HL-60 (cell line): ENCODE results near the gene TRIO.

Source experiments
- DNase-seq, 2 experiments: peaks; one replicate each; pipeline ENCODE4 v3.0.0-alpha.2; 2010 to 2020; ENCODE audit warnings: low read depth in 1 of 2, low spot score in 1 of 2
- H3K27ac ChIP-seq: fragments of 250-450 bp; sonication (Bioruptor Pico); replicated peaks from 2 replicates; pipeline ENCODE4 v1.5.1; 2020; ENCODE audit warnings: mild to moderate bottlenecking, moderate library complexity
- H3K27me3 ChIP-seq: fragments of 250-450 bp; sonication (Bioruptor Pico); 2 replicates; pipeline ENCODE4 v1.5.1; 2021; ENCODE audit warnings: mild to moderate bottlenecking, moderate library complexity; ENCODE audit not compliant: insufficient read depth, poor library complexity, severe bottlenecking
- H3K4me3 ChIP-seq: replicated peaks from 2 replicates; pipeline ENCODE4 v1.5.1; 2011; ENCODE audit warnings: mild to moderate bottlenecking, control low read depth, low read length; ENCODE audit not compliant: insufficient read depth
- CTCF ChIP-seq: IDR thresholded peaks from one replicate; pipeline ENCODE4 v1.5.1; 2011; ENCODE audit warnings: low read length, control low read depth, inconsistent platforms; ENCODE audit not compliant: insufficient read depth
- GABPA ChIP-seq: IDR thresholded peaks from 2 replicates; pipeline ENCODE4 v1.6.1; 2012; ENCODE audit warnings: low read depth
- POLR2AphosphoS5 ChIP-seq: IDR thresholded peaks from 2 replicates; pipeline ENCODE4 v1.6.1; 2012; ENCODE audit warnings: low read depth
- REST ChIP-seq: IDR thresholded peaks from 2 replicates; pipeline ENCODE4 v1.6.1; 2012; ENCODE audit warnings: low read depth; ENCODE audit not compliant: insufficient replicate concordance
- SPI1 ChIP-seq: IDR thresholded peaks from 2 replicates; pipeline ENCODE4 v1.6.1; 2012; ENCODE audit warnings: low read depth, mild to moderate bottlenecking, borderline replicate concordance

Gene TRIO

GRCh38 chr5:14507156-14507941 is 364.2 kb downstream of the TRIO start:
- DNase-seq, result no peak
- Histone ChIP-seq H3K27me3 (no peaks in the 10 kb centered on the region), H3K27ac (no peak overlapping the region), H3K4me3 (no peak overlapping the region)
- TF ChIP-seq GABPA (no peak), SPI1 (no peak), REST (no peak), CTCF (no peak), POLR2AphosphoS5 (no peak)

GRCh38 chr5:14508046-14508445 is 364.9 kb downstream of the TRIO start:
- no peaks in the 10 kb centered on the region for H3K27me3 ChIP-seq
- no peak overlapping the region for H3K27ac ChIP-seq
- TF ChIP-seq REST, result no peak
- no peak for TF ChIP-seq SPI1
- TF ChIP-seq GABPA, result no peak
- no peak for TF ChIP-seq POLR2AphosphoS5
- no peak for TF ChIP-seq CTCF
- DNase-seq, result no peak
- H3K4me3 ChIP-seq, result no peak overlapping the region

- Histone ChIP-seq H3K27ac (no peak overlapping the region), H3K27me3 (no peaks in the 10 kb centered on the region), H3K4me3 (no peak overlapping the region)
- no peak for TF ChIP-seq CTCF
- no peak for TF ChIP-seq POLR2AphosphoS5
- TF ChIP-seq REST, result no peak
- TF ChIP-seq SPI1, result no peak
- TF ChIP-seq GABPA, result no peak
- DNase-seq, result no peak
Measured at GRCh38 chr5:14509556-14509955, 366.4 kb downstream of the TRIO start.
